ENCODE data around the gene CCNDBP1. TPM values are rescaled to one million over a fixed set of nuclear protein-coding genes. Genes with fewer than 3 reads are reported as not detected.

CCNDBP1 gene
- total RNA-seq, 1 experiment from 2014 or later = 90.1 TPM

- DNase-seq (ENCODE audit: low read depth) = no peak
Observed at GRCh38 chr15:43243020-43243645, 57.9 kb downstream of the CCNDBP1 start.

GRCh38 chr15:43244092-43244491, 58.9 kb downstream of the CCNDBP1 start:
- DNase-seq (ENCODE audit: low read depth) = no peak

GRCh38 chr15:43246261-43246774, 61.1 kb downstream of the CCNDBP1 start:
- no peak for DNase-seq (ENCODE audit: low read depth)

Other genes with a start within 250 kb of the CCNDBP1 start
- 19.8 and 22.8 TPM in 2 replicates for gene UBR1, start 79.4 kb upstream of the CCNDBP1 start, total RNA-seq (2014; rRNA removed; shearing (Covaris generic))
- gene TMEM62, start 51.8 kb upstream of the CCNDBP1 start, total RNA-seq (2014; rRNA removed; shearing (Covaris generic)) = 15.8 and 16.1 TPM in 2 replicates
- gene EPB42, start 35.6 kb downstream of the CCNDBP1 start, total RNA-seq (2014; rRNA removed; shearing (Covaris generic)) = not detected in 2 replicates
- gene TGM5, start 81.5 kb downstream of the CCNDBP1 start, total RNA-seq (2014; rRNA removed; shearing (Covaris generic)) = not detected in 2 replicates
- not detected in 2 replicates for gene TGM7, start 116.9 kb downstream of the CCNDBP1 start, total RNA-seq (2014; rRNA removed; shearing (Covaris generic))
- 9.5 and 14.7 TPM in 2 replicates for gene LCMT2, start 145.2 kb downstream of the CCNDBP1 start, total RNA-seq (2014; rRNA removed; shearing (Covaris generic))
- 12.7 and 13.4 TPM in 2 replicates for gene ZSCAN29, start 185.6 kb downstream of the CCNDBP1 start, total RNA-seq (2014; rRNA removed; shearing (Covaris generic))
- gene TUBGCP4, start 185.7 kb downstream of the CCNDBP1 start, total RNA-seq (2014; rRNA removed; shearing (Covaris generic)) = 16.9 and 17.6 TPM in 2 replicates

All from RPMI7951 (cell line).